Measurements from ENCODE around the gene TBC1D2B.

Gene TBC1D2B

GRCh38 chr15:78010067-78010466, 67.4 kb downstream of the TBC1D2B start:
- no peaks in the 10 kb centered on the region for H3K27me3 ChIP-seq (ENCODE audit: low read depth)
- in situ Hi-C loops (cut with MboI; ENCODE audit: low sequenced_read_pairs), result no loop called here
- H3K36me3 ChIP-seq (replicated peaks), result peaks cover 48% of the 10 kb centered on the region
- no peaks in the 10 kb centered on the region for H3K9me3 ChIP-seq
- DNase-seq (ENCODE audit: low spot score in 2 of 2), result no peak
- H3K4me3 ChIP-seq, result no peak overlapping the region
- H3K4me1 ChIP-seq, result no peaks in the 10 kb centered on the region

- H3K4me3 ChIP-seq, result no peak overlapping the region
- no peaks in the 10 kb centered on the region for H3K27me3 ChIP-seq (ENCODE audit: low read depth)
- in situ Hi-C loops (cut with MboI; ENCODE audit: low sequenced_read_pairs), result loop anchor here (5.0 kb wide), 1 partner anchor 99 kb away; no protein-coding TSS in a partner anchor
- peaks cover 50% of the 10 kb centered on the region for H3K36me3 ChIP-seq (replicated peaks)
- H3K4me1 ChIP-seq, result no peaks in the 10 kb centered on the region
- H3K9me3 ChIP-seq, result no peaks in the 10 kb centered on the region; the same call in 1 of the 2 replicates
- DNase-seq (ENCODE audit: low spot score in 2 of 2), result no peak
These were observed 69.3 kb downstream of the TBC1D2B start for GRCh38 chr15:78007964-78008886.

- no peak for DNase-seq (ENCODE audit: low spot score in 2 of 2)
- in situ Hi-C loops (cut with MboI; ENCODE audit: low sequenced_read_pairs), result loop anchor here (5.0 kb wide), 1 partner anchor 100 kb away; no protein-coding TSS in a partner anchor
- H3K4me1 ChIP-seq, result no peaks in the 10 kb centered on the region
- no peaks in the 10 kb centered on the region; the same call in 1 of the 2 replicates for H3K9me3 ChIP-seq
- H3K36me3 ChIP-seq (replicated peaks), result peaks cover 50% of the 10 kb centered on the region
- no peak overlapping the region for H3K4me3 ChIP-seq
- H3K27me3 ChIP-seq (ENCODE audit: low read depth), result no peaks in the 10 kb centered on the region
These were observed 70.1 kb downstream of the TBC1D2B start for GRCh38 chr15:78007211-78007931.

- Histone ChIP-seq H3K36me3 (replicated peaks) (peaks cover 48% of the 10 kb centered on the region), H3K27me3 (ENCODE audit: low read depth) (no peaks in the 10 kb centered on the region), H3K9me3 (no peaks in the 10 kb centered on the region; the same call in 1 of the 2 replicates), H3K4me1 (no peaks in the 10 kb centered on the region), H3K4me3 (no peak overlapping the region)
- in situ Hi-C loops (cut with MboI; ENCODE audit: low sequenced_read_pairs), result loop anchor here (5.0 kb wide), 1 partner anchor 101 kb away; no protein-coding TSS in a partner anchor
- no peak for DNase-seq (ENCODE audit: low spot score in 2 of 2)
These were observed 70.8 kb downstream of the TBC1D2B start for GRCh38 chr15:78006567-78007205.

GRCh38 chr15:78004919-78005634, 72.4 kb downstream of the TBC1D2B start:
- in situ Hi-C loops (cut with MboI; ENCODE audit: low sequenced_read_pairs), result loop anchor here (5.0 kb wide), 1 partner anchor 102 kb away; no protein-coding TSS in a partner anchor
- H3K36me3 ChIP-seq (replicated peaks), result peaks cover 59% of the 10 kb centered on the region
- no peaks in the 10 kb centered on the region for H3K27me3 ChIP-seq (ENCODE audit: low read depth)
- no peaks in the 10 kb centered on the region; the same call in 1 of the 2 replicates for H3K9me3 ChIP-seq
- H3K4me3 ChIP-seq, result no peak overlapping the region
- no peaks in the 10 kb centered on the region for H3K4me1 ChIP-seq
- DNase-seq (ENCODE audit: low spot score in 2 of 2), result no peak

GRCh38 chr15:78004222-78004727, 73.2 kb downstream of the TBC1D2B start:
- H3K9me3 ChIP-seq, result no peaks in the 10 kb centered on the region; the same call in 1 of the 2 replicates
- no peaks in the 10 kb centered on the region for H3K4me1 ChIP-seq
- DNase-seq (ENCODE audit: low spot score in 2 of 2), result no peak
- in situ Hi-C loops (cut with MboI; ENCODE audit: low sequenced_read_pairs), result no loop called here
- H3K4me3 ChIP-seq, result no peak overlapping the region
- peaks cover 62% of the 10 kb centered on the region for H3K36me3 ChIP-seq (replicated peaks)
- H3K27me3 ChIP-seq (ENCODE audit: low read depth), result no peaks in the 10 kb centered on the region

GRCh38 chr15:78003539-78004008, 73.9 kb downstream of the TBC1D2B start:
- H3K9me3 ChIP-seq, result no peaks in the 10 kb centered on the region; the same call in 1 of the 2 replicates
- no peaks in the 10 kb centered on the region for H3K4me1 ChIP-seq
- in situ Hi-C loops (cut with MboI; ENCODE audit: low sequenced_read_pairs), result no loop called here
- H3K27me3 ChIP-seq (ENCODE audit: low read depth), result no peaks in the 10 kb centered on the region
- no peak for DNase-seq (ENCODE audit: low spot score in 2 of 2)
- H3K36me3 ChIP-seq (replicated peaks), result peaks cover 61% of the 10 kb centered on the region
- no peak overlapping the region for H3K4me3 ChIP-seq

GRCh38 chr15:78002996-78003395, 74.5 kb downstream of the TBC1D2B start:
- Histone ChIP-seq H3K27me3 (ENCODE audit: low read depth) (no peaks in the 10 kb centered on the region), H3K4me3 (no peak overlapping the region), H3K4me1 (no peaks in the 10 kb centered on the region), H3K9me3 (no peaks in the 10 kb centered on the region; the same call in 1 of the 2 replicates), H3K36me3 (replicated peaks) (peaks cover 60% of the 10 kb centered on the region)
- in situ Hi-C loops (cut with MboI; ENCODE audit: low sequenced_read_pairs), result no loop called here
- no peak for DNase-seq (ENCODE audit: low spot score in 2 of 2)

GRCh38 chr15:78001656-78002055, 75.9 kb downstream of the TBC1D2B start:
- DNase-seq (ENCODE audit: low spot score in 2 of 2), result no peak
- no peaks in the 10 kb centered on the region; the same call in 1 of the 2 replicates for H3K9me3 ChIP-seq
- no peaks in the 10 kb centered on the region for H3K4me1 ChIP-seq
- no peak overlapping the region for H3K4me3 ChIP-seq
- in situ Hi-C loops (cut with MboI; ENCODE audit: low sequenced_read_pairs), result no loop called here
- peaks cover 59% of the 10 kb centered on the region for H3K36me3 ChIP-seq (replicated peaks)
- H3K27me3 ChIP-seq (ENCODE audit: low read depth), result no peaks in the 10 kb centered on the region

GRCh38 chr15:78000927-78001249, 76.6 kb downstream of the TBC1D2B start:
- H3K9me3 ChIP-seq, result no peaks in the 10 kb centered on the region; the same call in 1 of the 2 replicates
- H3K36me3 ChIP-seq (replicated peaks), result peaks cover 55% of the 10 kb centered on the region
- in situ Hi-C loops (cut with MboI; ENCODE audit: low sequenced_read_pairs), result no loop called here

GRCh38 chr15:78000091-78000926, 77.2 kb downstream of the TBC1D2B start:
- no peaks in the 10 kb centered on the region for H3K4me1 ChIP-seq
- no peaks in the 10 kb centered on the region; the same call in 1 of the 2 replicates for H3K9me3 ChIP-seq
- in situ Hi-C loops (cut with MboI; ENCODE audit: low sequenced_read_pairs), result no loop called here
- no peaks in the 10 kb centered on the region for H3K27me3 ChIP-seq (ENCODE audit: low read depth)
- H3K4me3 ChIP-seq, result no peak overlapping the region
- H3K36me3 ChIP-seq (replicated peaks), result peaks cover 49% of the 10 kb centered on the region
- DNase-seq (ENCODE audit: low spot score in 2 of 2), result peak; percentile 77 to 94

More at GRCh38 chr15:78000927-78001249, 76.6 kb downstream of the TBC1D2B start:
- H3K27me3 ChIP-seq (ENCODE audit: low read depth), result no peaks in the 10 kb centered on the region
- H3K4me3 ChIP-seq, result no peak overlapping the region
- DNase-seq (ENCODE audit: low spot score in 2 of 2), result no peak
- no peaks in the 10 kb centered on the region for H3K4me1 ChIP-seq

GRCh38 chr15:77999486-77999885, 78.0 kb downstream of the TBC1D2B start:
- no peak for DNase-seq (ENCODE audit: low spot score in 2 of 2)
- peaks cover 47% of the 10 kb centered on the region for H3K36me3 ChIP-seq (replicated peaks)

More at GRCh38 chr15:77999486-77999885, 78.0 kb downstream of the TBC1D2B start:
- in situ Hi-C loops (cut with MboI; ENCODE audit: low sequenced_read_pairs), result no loop called here
- H3K4me3 ChIP-seq, result no peak overlapping the region
- no peaks in the 10 kb centered on the region for H3K27me3 ChIP-seq (ENCODE audit: low read depth)
- H3K4me1 ChIP-seq, result no peaks in the 10 kb centered on the region
- H3K9me3 ChIP-seq, result no peaks in the 10 kb centered on the region; the same call in 1 of the 2 replicates
